GM13977 (cell line): ENCODE results near the gene PDK2.
A peak's percentile ranks its signal among the peaks of the same experiment; 100 is the strongest.

Source experiments
- DNase-seq: peaks from one replicate; pipeline ENCODE4 v3.0.0; 2012; ENCODE audit warnings: low spot score
- in situ Hi-C: fragments of 300-500 bp; cut with MboI; formaldehyde crosslinking; loops from one replicate; pipeline ENCODE4 v1.12.0; 2022; ENCODE audit warnings: low sequenced_read_pairs, low pct_unique_long_range_greater_than_20kb, mixed read lengths, inconsistent platforms; ENCODE audit not compliant: unreplicated experiment
- TF ChIP-seq, protein P1 (sequence below): IDR thresholded peaks from 2 replicates; pipeline ENCODE4 v1.5.1; 2012; ENCODE audit warnings: mild to moderate bottlenecking, control low read depth; ENCODE audit not compliant: insufficient read depth; ENCODE audit errors: extremely low read depth, missing control alignments

The PDK2 gene

DNA sequence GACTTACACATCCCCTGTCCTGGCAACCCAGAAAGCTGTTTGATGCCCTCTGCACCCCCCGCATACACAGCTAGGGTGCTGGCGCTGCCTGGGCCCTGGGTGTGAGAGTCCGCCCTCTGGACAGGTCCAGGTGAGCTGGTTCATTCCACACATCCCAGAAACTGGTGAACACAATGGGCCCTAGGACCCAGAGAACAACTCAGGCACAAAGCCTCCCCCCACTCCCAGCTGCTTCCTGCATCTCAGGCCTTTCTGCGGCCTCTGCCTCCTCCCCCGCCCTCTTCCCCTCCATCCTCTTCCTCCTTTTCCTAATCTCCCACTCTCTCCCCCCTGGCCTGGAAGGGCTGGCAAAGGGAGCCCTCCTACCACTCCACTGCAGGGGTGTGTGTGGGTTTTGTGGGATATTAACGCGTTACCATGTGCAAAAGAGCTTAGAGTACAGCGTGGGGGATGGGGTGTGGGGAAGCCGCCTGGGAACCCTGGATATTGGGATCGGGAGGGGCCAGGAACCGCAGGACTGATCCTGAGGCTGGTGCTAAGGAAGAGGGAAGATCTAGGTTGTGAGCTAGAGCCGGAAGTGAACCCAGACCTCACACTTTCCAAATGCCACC lies 56.9 kb downstream of the PDK2 start:
- DNase-seq = peak; percentile 79
- TF ChIP-seq, protein P1, sequence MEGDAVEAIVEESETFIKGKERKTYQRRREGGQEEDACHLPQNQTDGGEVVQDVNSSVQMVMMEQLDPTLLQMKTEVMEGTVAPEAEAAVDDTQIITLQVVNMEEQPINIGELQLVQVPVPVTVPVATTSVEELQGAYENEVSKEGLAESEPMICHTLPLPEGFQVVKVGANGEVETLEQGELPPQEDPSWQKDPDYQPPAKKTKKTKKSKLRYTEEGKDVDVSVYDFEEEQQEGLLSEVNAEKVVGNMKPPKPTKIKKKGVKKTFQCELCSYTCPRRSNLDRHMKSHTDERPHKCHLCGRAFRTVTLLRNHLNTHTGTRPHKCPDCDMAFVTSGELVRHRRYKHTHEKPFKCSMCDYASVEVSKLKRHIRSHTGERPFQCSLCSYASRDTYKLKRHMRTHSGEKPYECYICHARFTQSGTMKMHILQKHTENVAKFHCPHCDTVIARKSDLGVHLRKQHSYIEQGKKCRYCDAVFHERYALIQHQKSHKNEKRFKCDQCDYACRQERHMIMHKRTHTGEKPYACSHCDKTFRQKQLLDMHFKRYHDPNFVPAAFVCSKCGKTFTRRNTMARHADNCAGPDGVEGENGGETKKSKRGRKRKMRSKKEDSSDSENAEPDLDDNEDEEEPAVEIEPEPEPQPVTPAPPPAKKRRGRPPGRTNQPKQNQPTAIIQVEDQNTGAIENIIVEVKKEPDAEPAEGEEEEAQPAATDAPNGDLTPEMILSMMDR = no peak
- in situ Hi-C loops = no loop called here

DNA sequence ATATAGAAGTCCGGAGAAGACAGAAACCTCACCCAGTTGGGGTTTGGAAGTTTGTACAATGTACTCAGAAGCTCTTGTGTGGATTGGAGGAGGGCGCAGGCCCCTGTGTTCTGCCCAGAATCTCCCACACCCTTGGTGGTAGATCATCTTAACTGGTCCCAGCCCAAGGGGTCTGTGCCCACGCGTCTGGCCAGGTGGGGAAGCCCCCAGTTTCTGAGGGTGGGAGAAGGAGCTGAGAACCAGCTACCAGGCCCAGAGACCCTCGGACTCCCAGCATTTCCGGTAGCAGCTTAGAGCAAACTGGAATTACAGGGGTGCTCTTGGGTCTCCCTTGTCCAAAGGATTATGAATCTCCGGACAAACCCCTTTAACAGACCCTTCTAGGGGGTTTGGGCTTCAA lies 57.6 kb downstream of the PDK2 start:
- in situ Hi-C loops = no loop called here
- TF ChIP-seq, protein P1 = no peak
- DNase-seq = no peak

DNA sequence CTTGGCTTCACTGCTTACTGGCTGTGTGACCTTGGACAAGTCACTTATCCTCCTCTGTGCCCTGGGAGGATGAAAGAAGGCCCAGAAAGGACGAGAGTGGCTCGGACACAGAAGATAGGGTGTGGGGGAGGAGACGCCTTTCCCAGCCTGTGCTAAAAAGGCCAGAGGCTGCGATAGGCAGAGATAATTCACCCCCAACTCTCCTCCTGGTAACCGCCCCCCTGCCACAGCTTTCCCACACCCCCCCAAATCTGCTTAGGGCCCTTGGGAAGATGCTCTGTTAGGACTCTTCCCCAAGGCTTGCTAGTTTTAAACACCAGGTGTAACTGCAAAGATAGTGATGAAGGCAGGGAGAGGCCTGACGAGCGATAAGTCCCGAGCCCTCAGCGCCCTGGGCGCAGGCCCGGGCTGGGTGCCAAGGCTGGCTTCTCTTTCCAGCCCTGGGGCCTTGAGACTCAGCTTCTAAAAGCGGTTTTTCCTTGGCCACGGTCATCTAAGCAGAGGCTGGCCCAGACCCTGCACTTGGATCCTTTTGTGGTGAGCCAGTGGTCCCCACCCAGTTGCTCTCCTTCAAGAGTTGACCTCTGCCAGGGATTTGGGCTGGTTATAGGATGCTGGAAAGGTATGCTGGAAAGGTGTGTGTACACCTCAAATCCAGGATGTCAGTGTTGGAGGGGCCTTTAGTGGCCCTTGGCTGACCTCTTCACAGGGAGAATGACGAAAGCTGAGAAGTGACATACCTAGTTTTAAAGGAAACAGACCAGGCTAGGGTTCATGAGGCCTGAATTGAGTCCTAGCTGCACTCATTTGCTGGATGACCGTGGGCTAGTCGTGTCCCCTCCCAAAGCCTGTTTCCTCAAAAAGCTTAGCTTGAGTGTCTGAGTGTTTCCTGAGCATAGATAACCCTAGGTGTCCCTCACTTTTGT lies 58.8 kb downstream of the PDK2 start:
- TF ChIP-seq, protein P1 = no peak
- in situ Hi-C loops = no loop called here
- DNase-seq = no peak

DNA sequence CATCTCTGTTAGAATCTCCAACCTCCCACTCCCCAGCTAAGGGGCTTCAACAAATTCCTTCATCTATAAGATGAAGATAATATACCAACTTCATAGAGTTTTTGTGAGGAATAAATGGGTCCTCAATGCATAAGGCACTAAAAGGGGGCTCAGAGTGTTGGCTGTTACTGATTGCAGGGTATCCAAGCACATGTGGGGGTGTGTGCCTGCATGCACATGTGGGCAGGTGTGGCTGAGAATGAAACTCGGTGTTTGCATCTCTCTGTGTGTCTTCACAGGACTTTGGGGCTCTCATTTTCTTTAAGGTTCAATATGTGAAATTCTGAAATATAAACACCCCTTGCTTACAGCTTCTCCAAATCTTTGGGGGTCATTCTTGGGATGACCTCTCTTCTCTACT lies 59.5 kb downstream of the PDK2 start:
- in situ Hi-C loops = no loop called here
- TF ChIP-seq, protein P1 = no peak
- DNase-seq = peak; percentile 73

DNA sequence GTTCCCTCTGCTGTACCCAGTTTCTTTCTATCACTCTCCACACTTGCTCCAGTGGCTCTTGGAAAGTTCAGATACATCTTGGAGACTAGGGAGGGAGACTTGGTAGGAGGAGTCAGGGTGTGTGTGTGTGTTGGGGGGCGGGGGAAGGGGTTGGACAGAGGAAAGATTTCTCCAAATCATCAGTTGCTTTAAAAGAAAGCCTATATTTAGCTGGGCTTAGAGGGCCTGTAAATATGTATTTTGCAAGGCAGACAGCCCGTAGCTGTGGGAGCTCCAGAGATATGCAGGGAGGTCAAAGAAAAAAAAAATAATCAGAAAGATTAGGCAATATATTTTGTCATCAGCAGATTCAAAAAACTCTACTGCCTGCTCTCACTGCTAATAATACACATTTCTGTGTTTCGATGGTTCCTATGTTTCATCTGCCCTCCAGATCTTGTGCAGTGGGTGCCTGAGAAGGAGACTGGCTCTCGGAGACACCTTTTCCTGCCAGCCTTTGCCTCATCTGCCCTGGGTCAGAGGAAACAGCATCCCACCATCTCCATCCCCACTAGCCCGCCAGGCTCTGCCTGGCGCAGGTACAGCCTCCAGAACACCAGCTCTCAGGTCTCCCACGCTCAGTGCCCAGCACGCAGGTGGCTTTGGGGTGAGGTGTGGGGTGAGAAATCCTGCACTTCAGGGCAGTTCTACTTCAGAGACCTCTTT lies 60.1 kb downstream of the PDK2 start:
- TF ChIP-seq, protein P1 = no peak
- in situ Hi-C loops = no loop called here
- no peak for DNase-seq

DNA sequence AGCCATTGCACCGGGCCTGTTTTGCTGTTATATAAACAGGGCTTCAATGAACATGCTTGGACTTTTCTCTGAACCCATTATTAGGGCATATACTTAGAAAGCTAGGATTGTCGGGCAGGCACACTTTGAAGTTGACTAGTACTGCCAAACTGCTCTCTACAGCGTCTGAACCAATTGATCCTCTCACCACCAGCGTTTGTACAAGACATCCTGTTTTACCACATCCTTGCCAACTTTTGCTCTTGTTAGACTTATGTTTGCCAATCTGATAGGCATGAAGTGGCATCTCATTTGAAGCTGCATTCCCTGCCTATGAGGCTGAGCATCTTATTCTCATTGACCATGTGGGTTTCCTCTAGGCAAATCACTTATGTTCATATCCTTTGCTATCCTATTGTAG lies 62.7 kb downstream of the PDK2 start:
- TF ChIP-seq, protein P1 = no peak
- DNase-seq = no peak
- in situ Hi-C loops = no loop called here
